ENCODE data around the gene LUC7L. TPM values are rescaled to one million over a fixed set of nuclear protein-coding genes. Genes with fewer than 3 reads are reported as not detected.

The LUC7L gene
- polyA plus RNA-seq, 1 of the 3 experiments (the other 2 are of a cell fraction): 97.7 TPM

DNA sequence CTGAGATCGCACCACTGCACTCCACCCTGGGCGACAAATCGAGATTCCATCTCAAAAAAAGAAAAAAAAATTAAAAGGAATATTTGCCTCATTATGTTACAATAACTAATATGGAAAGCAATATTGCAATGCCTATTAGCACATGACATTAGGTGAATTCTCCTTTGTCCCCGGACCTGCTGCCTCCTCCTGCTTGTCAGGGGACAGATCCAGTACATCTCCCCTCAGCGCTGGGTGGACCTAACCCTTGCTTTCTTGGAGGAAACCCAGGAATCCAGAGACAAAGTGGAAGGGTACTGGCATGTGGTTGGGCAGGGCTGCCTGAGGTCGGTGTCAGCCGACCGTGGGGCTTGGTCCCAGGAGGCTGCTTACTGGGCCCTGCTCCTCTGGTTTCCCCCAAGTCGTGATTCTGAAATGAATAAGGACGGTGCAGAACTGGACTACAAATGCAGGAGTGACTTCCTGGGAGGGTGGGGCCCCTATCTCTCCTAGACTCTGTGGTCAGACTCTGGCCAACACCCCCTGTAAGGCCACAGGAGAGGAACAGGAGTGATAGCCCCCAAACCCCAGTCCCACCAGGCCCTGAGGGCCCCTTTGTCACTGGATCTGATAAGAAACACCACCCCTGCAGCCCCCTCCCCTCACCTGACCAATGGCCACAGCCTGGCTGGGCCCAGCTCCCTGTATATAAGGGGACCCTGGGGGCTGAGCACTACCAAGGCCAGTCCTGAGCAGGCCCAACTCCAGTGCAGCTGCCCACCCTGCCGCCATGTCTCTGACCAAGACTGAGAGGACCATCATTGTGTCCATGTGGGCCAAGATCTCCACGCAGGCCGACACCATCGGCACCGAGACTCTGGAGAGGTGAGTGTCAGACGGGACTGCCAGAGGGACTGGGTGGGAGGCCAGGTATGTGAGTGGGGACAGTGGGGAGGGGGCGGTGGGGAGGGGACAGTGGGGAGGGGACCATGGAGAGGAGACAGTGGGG, 76.8 kb downstream of the LUC7L start, which contains the start of gene HBZ:
HBZ (plus strand) TSS at position 504 of the 988 bp plus-strand sequence; CDS start at position 770, 266 bp downstream.
- no peaks in the 10 kb centered on the region for H3K9me2 ChIP-seq
- ChIA-PET CTCF (interaction anchor here (1.0 to 1.7 kb wide), 2 partner anchors 28 to 56 kb away, joined by 3 to 4 read pairs; partner anchors contain the start of gene HBQ1), POLR2A (no interaction called here)
- no peaks in the 10 kb centered on the region for H3K9me3 ChIP-seq
- H3K4me1 ChIP-seq (ENCODE audit: control insufficient read depth in 1 of 2, insufficient read depth in 2 of 2, low read depth in 1 of 2, low read length in 1 of 2): peaks cover 0 to 14% of the 10 kb centered on the region in 2 experiments; a peak in 1 of 4 replicates
- no peaks in the 10 kb centered on the region for H3K36me3 ChIP-seq (replicated peaks in 1 of 2; ENCODE audit: control insufficient read depth in 1 of 2, insufficient read depth in 2 of 2, low read length in 1 of 2)
- TF ChIP-seq TAF1 (IDR thresholded peaks at IDR 0.05; ENCODE audit: borderline replicate concordance, low read depth, low read length): no peak
- no peak for TF ChIP-seq NFIC (IDR thresholded peaks at IDR 0.05; ENCODE audit: borderline replicate concordance)
- no peak for TF ChIP-seq NRF1 (IDR thresholded peaks at IDR 0.05; ENCODE audit: low read depth, low read length)
- TF ChIP-seq MXI1 (IDR thresholded peaks at IDR 0.05; ENCODE audit: low read depth, low read length): no peak
- no peak for DNase-seq
- H3F3A ChIP-seq (replicated peaks; ENCODE audit: insufficient read depth): no peaks in the 10 kb centered on the region
- H3K4me2 ChIP-seq: no peak within 1 kb of the TSS
- no peak within 1 kb of the TSS for H3K27ac ChIP-seq (ENCODE audit: low read depth in 2 of 2, low read length in 1 of 2)
- H3K27me3 ChIP-seq (ENCODE audit: insufficient read depth): no peaks in the 10 kb centered on the region
- no peaks in the 10 kb centered on the region for H4K20me1 ChIP-seq (ENCODE audit: insufficient read depth)
- no peak within 1 kb of the TSS for H3K4me3 ChIP-seq (ENCODE audit: low read depth in 2 of 2, low read length in 1 of 2)
- no peaks in the 10 kb centered on the region for H3K79me2 ChIP-seq (ENCODE audit: insufficient read depth)
- H3K9ac ChIP-seq: no peak within 1 kb of the TSS
- WGBS (ENCODE audit: low lambda C conversion rate): 93% methylated on average over 17 of the region's 17 CpGs
- H2AFZ ChIP-seq (ENCODE audit: low read depth): no peak within 1 kb of the TSS

GRCh38 chr16:149024-149660, 80.1 kb downstream of the LUC7L start:
- H3K36me3 ChIP-seq (replicated peaks in 1 of 2; ENCODE audit: control insufficient read depth in 1 of 2, insufficient read depth in 2 of 2, low read length in 1 of 2): no peaks in the 10 kb centered on the region
- CTCF ChIA-PET: interaction anchor here (0.8 to 1.9 kb wide), 4 partner anchors 31 to 83 kb away, joined by 3 to 7 read pairs (median 4); partner anchors contain the start of gene HBQ1
- TF ChIP-seq GATA2 (CRISPR knock-in tag; IDR thresholded peaks at IDR 0.05): peak; percentile 26; the same call in 1 of the 2 replicates
- TF ChIP-seq TAF1 (IDR thresholded peaks at IDR 0.05; ENCODE audit: borderline replicate concordance, low read depth, low read length): no peak
- TF ChIP-seq RCOR1 (IDR thresholded peaks at IDR 0.05; ENCODE audit: low read length): peak; percentile 70
- H4K20me1 ChIP-seq (ENCODE audit: insufficient read depth): no peaks in the 10 kb centered on the region
- no peaks in the 10 kb centered on the region for H3K9me3 ChIP-seq
- H3K79me2 ChIP-seq (ENCODE audit: insufficient read depth): no peaks in the 10 kb centered on the region
- 38% methylated on average over 9 of the region's 9 CpGs for WGBS (ENCODE audit: low lambda C conversion rate)
- H3F3A ChIP-seq (replicated peaks; ENCODE audit: insufficient read depth): no peaks in the 10 kb centered on the region
- no peak overlapping the region for H3K4me2 ChIP-seq
- no peak overlapping the region for H2AFZ ChIP-seq (ENCODE audit: low read depth)
- no peak overlapping the region for H3K4me3 ChIP-seq (ENCODE audit: low read depth in 2 of 2, low read length in 1 of 2)
- H3K27me3 ChIP-seq (ENCODE audit: insufficient read depth): no peaks in the 10 kb centered on the region
- no peaks in the 10 kb centered on the region for H3K9me2 ChIP-seq
- H3K27ac ChIP-seq (ENCODE audit: low read depth in 2 of 2, low read length in 1 of 2): no peak overlapping the region
- no peak overlapping the region for H3K9ac ChIP-seq
- peak; percentile 75 for DNase-seq
- H3K4me1 ChIP-seq (ENCODE audit: control insufficient read depth in 1 of 2, insufficient read depth in 2 of 2, low read depth in 1 of 2, low read length in 1 of 2): peaks cover 0 to 7% of the 10 kb centered on the region in 2 experiments; a peak in 1 of 4 replicates
- POLR2A ChIA-PET: no interaction called here

DNA sequence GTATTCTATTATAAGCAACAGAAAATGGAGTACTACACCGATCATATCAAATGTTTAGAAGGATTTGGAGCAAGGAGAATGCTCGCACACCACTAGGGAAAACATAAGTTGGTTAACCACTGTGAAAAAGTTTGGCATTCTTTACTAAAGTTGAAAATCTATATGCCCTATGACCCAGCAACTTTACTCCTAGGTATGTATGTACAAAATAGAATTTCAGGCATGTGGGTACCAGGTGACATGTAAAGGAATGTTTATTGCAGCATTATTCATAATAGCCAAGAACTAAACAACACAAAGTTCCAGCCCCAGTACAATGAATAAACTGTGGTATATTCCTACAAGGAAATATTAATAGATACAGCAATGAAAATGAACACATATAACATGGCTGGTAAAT, 82.6 kb downstream of the LUC7L start:
- no peaks in the 10 kb centered on the region for H4K20me1 ChIP-seq (ENCODE audit: insufficient read depth)
- H3K9ac ChIP-seq: no peak overlapping the region
- POLR2A ChIA-PET: no interaction called here
- H3K27ac ChIP-seq (ENCODE audit: low read depth in 2 of 2, low read length in 1 of 2): no peak overlapping the region
- no peaks in the 10 kb centered on the region for H3K9me3 ChIP-seq
- H3K4me3 ChIP-seq (ENCODE audit: low read depth in 2 of 2, low read length in 1 of 2): no peak overlapping the region
- H3F3A ChIP-seq (replicated peaks; ENCODE audit: insufficient read depth): no peaks in the 10 kb centered on the region
- no peak overlapping the region for H3K4me2 ChIP-seq
- peaks cover 0 to 7% of the 10 kb centered on the region in 2 experiments; a peak in 1 of 4 replicates for H3K4me1 ChIP-seq (ENCODE audit: control insufficient read depth in 1 of 2, insufficient read depth in 2 of 2, low read depth in 1 of 2, low read length in 1 of 2)
- WGBS (ENCODE audit: low lambda C conversion rate): 86% methylated on average over 2 of the region's 2 CpGs
- CTCF ChIA-PET: no interaction called here
- H2AFZ ChIP-seq (ENCODE audit: low read depth): no peak overlapping the region
- no peaks in the 10 kb centered on the region for H3K36me3 ChIP-seq (replicated peaks in 1 of 2; ENCODE audit: control insufficient read depth in 1 of 2, insufficient read depth in 2 of 2, low read length in 1 of 2)
- H3K9me2 ChIP-seq: no peaks in the 10 kb centered on the region
- no peak for TF ChIP-seq EZH2phosphoT487 (IDR thresholded peaks at IDR 0.05; ENCODE audit: borderline replicate concordance, low read depth)
- no peak for TF ChIP-seq NFIC (IDR thresholded peaks at IDR 0.05; ENCODE audit: borderline replicate concordance)
- no peak for TF ChIP-seq MXI1 (IDR thresholded peaks at IDR 0.05; ENCODE audit: low read depth, low read length)
- no peak for TF ChIP-seq TEAD4 (IDR thresholded peaks at IDR 0.05; ENCODE audit: borderline replicate concordance, insufficient read depth)
- no peak for TF ChIP-seq SMC3 (IDR thresholded peaks at IDR 0.05; ENCODE audit: low read depth, low read length)
- no peak for TF ChIP-seq MEF2A (IDR thresholded peaks at IDR 0.05; ENCODE audit: borderline replicate concordance, low read depth)
- TF ChIP-seq POLR2AphosphoS5 (IDR thresholded peaks at IDR 0.05; ENCODE audit: low read depth, low read length): no peak
- DNase-seq: no peak
- no peaks in the 10 kb centered on the region for H3K79me2 ChIP-seq (ENCODE audit: insufficient read depth)
- no peaks in the 10 kb centered on the region for H3K27me3 ChIP-seq (ENCODE audit: insufficient read depth)
